ENCODE measurements around the gene RRP9. TPM values are rescaled to one million over a fixed set of nuclear protein-coding genes. Genes with fewer than 3 reads are reported as not detected.

The RRP9 gene
- total and polyA plus RNA-seq, 2 donors (not counting 3 experiments of a cell fraction or from before 2014, with no cell fraction given) = 26.0 to 30.1 TPM

- Histone ChIP-seq H3K4me2 (ENCODE audit: insufficient read depth, low read length) (no peak overlapping the region), H3K9me3 (replicated peaks; ENCODE audit: control insufficient read depth, insufficient read depth, low read length) (no peaks in the 10 kb centered on the region), H2AFZ (ENCODE audit: low read depth, low read length) (no peak overlapping the region), H4K20me1 (replicated peaks; ENCODE audit: control insufficient read depth, extremely low read depth, insufficient read depth, low read length) (no peaks in the 10 kb centered on the region), H3K79me2 (ENCODE audit: control insufficient read depth, insufficient read depth, low read length) (no peaks in the 10 kb centered on the region), H3K9ac (replicated peaks; ENCODE audit: extremely low read depth, insufficient read depth, low read length) (no peak overlapping the region), H3K27ac (ENCODE audit: insufficient read depth, low read depth, low read length) (no peak overlapping the region), H3K4me1 (ENCODE audit: control insufficient read depth, extremely low read depth, insufficient read depth, low read length) (peaks cover 11% of the 10 kb centered on the region), H3K9me1 (replicated peaks; ENCODE audit: control insufficient read depth, extremely low read depth, insufficient read depth, low read length) (no peaks in the 10 kb centered on the region), H3K4me3 (replicated peaks in 1 of 3; ENCODE audit: insufficient read depth in 1 of 3, low read depth in 1 of 3, low read length in 3 of 3) (no peak overlapping the region), H3K36me3 (ENCODE audit: control insufficient read depth in 2 of 2, extremely low read depth in 1 of 2, insufficient read depth in 2 of 2, low read length in 2 of 2) (no peaks in the 10 kb centered on the region), H3K27me3 (ENCODE audit: control insufficient read depth in 2 of 2, insufficient read depth in 2 of 2, low read length in 2 of 2) (no peaks in the 10 kb centered on the region)
- CTCF ChIA-PET = no interaction called here
- dilution Hi-C loops (cut with MboI; ENCODE audit: extremely low pct_ligation_motif_present, low sequenced_read_pairs) (no loop called here), intact Hi-C loops (cut with micrococcal nuclease) (loop anchor here (10.0 kb wide), 1 partner anchor 562 kb away; the partner anchor contains the start of gene MANF)
- TF ChIP-seq MYC (IDR thresholded peaks at IDR 0.05; ENCODE audit: low read depth, low read length) = no peak
- no peak for TF ChIP-seq POLR2A (IDR thresholded peaks at IDR 0.05; ENCODE audit: low read depth, low read length)
- TF ChIP-seq POLR2AphosphoS5 (IDR thresholded peaks at IDR 0.05; ENCODE audit: insufficient read depth, low read depth, low read length) = no peak
- TF ChIP-seq GATA2 (IDR thresholded peaks at IDR 0.05; ENCODE audit: insufficient read depth, insufficient read length, low read depth, low read length) = no peak
- TF ChIP-seq MAX (IDR thresholded peaks at IDR 0.05; ENCODE audit: insufficient read depth, insufficient read length) = no peak
- POLR2A ChIA-PET = no interaction called here
- DNase-seq (ENCODE audit: low read depth, low spot score) = no peak
- BruUV-seq (replicated peaks) = no TSS peak
- no peak for FAIRE-seq
Observed at GRCh38 chr3:51946796-51947195, 5.1 kb upstream of the RRP9 start.

GRCh38 chr3:51945926-51946705, 4.4 kb upstream of the RRP9 start:
- H4K20me1 ChIP-seq (replicated peaks; ENCODE audit: control insufficient read depth, extremely low read depth, insufficient read depth, low read length) = no peaks in the 10 kb centered on the region
- no peaks in the 10 kb centered on the region for H3K27me3 ChIP-seq (ENCODE audit: control insufficient read depth in 2 of 2, insufficient read depth in 2 of 2, low read length in 2 of 2)
- H3K79me2 ChIP-seq (ENCODE audit: control insufficient read depth, insufficient read depth, low read length) = peaks cover 4% of the 10 kb centered on the region
- TF ChIP-seq EZH2 (IDR thresholded peaks at IDR 0.05; ENCODE audit: borderline replicate concordance, low read depth, low read length, severe bottlenecking) = no peak
- no peak for TF ChIP-seq MYC (IDR thresholded peaks at IDR 0.05; ENCODE audit: low read depth, low read length)
- TF ChIP-seq FOS (IDR thresholded peaks at IDR 0.05; ENCODE audit: borderline replicate concordance, insufficient read depth, low read length) = no peak
- no peak overlapping the region for H3K4me2 ChIP-seq (ENCODE audit: insufficient read depth, low read length)
- intact Hi-C loops (cut with micrococcal nuclease) (loop anchor here (10.0 kb wide), 1 partner anchor 561 kb away; the partner anchor contains the start of gene MANF), dilution Hi-C loops (cut with MboI; ENCODE audit: extremely low pct_ligation_motif_present, low sequenced_read_pairs) (no loop called here)
- no peak for FAIRE-seq
- peaks cover 13% of the 10 kb centered on the region for H3K4me1 ChIP-seq (ENCODE audit: control insufficient read depth, extremely low read depth, insufficient read depth, low read length)
- no peak overlapping the region for H3K4me3 ChIP-seq (replicated peaks in 1 of 3; ENCODE audit: insufficient read depth in 1 of 3, low read depth in 1 of 3, low read length in 3 of 3)
- no peaks in the 10 kb centered on the region for H3K36me3 ChIP-seq (ENCODE audit: control insufficient read depth in 2 of 2, extremely low read depth in 1 of 2, insufficient read depth in 2 of 2, low read length in 2 of 2)
- no TSS peak for BruUV-seq (replicated peaks)
- H3K9ac ChIP-seq (replicated peaks; ENCODE audit: extremely low read depth, insufficient read depth, low read length) = no peak overlapping the region
- CTCF ChIA-PET = no interaction called here
- H2AFZ ChIP-seq (ENCODE audit: low read depth, low read length) = no peak overlapping the region
- H3K9me1 ChIP-seq (replicated peaks; ENCODE audit: control insufficient read depth, extremely low read depth, insufficient read depth, low read length) = no peaks in the 10 kb centered on the region
- H3K27ac ChIP-seq (ENCODE audit: insufficient read depth, low read depth, low read length) = no peak overlapping the region
- POLR2A ChIA-PET = no interaction called here
- DNase-seq (ENCODE audit: low read depth, low spot score) = no peak
- H3K9me3 ChIP-seq (replicated peaks; ENCODE audit: control insufficient read depth, insufficient read depth, low read length) = no peaks in the 10 kb centered on the region

Measured in endothelial cell of umbilical vein (primary cell).